ENCODE results near the gene TBC1D32. TPM values are rescaled to one million over a fixed set of nuclear protein-coding genes. Genes with fewer than 3 reads are reported as not detected.
"Not testable (repeated sequence)": the region's sequence is repeated elsewhere in the genome, so short reads cannot be mapped to it uniquely, and the experiment has no call there.

Gene TBC1D32
- total RNA-seq, 1 experiment from 2014 or later = 9.0 TPM

DNA sequence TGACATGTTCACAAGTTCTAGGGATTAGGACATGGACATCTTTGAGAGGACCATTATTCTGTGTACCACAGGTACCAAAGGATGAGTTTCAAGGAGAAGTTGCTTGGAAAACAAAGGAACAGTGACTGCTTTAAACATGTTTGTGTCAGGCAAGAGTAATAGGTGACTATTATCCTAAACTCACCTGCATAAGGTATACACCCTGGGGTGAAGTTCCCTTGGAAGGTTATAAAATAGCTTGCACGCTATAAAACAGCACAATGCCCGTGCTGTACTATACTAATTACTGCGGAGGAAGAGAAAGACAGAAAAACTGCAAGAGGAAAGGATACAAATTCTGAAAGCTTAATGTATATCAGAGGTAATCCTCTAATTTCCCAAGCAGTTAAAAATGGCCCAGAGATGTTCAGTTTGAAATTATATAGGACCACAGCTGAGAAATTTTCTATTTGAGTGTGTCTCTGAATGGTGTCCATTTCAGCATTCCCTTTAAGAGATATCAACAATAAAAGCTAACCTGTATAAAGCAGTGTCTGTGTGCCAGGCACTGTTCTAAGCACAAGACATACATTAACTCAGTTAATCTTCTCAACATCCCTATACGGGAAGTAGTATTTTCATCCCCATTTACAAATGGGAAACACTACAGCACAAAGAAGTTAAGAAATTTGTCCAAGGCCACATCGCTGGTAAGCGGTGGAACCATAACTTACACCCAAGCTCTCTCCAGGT is 19.7 kb downstream of the TBC1D32 start:
- H2BK12ac ChIP-seq (ENCODE audit: insufficient read length, low read depth, low read length) = no peak overlapping the region
- H3K23ac ChIP-seq (ENCODE audit: insufficient read length, low read depth, low read length) = no peak overlapping the region
- no peak overlapping the region for H2BK5ac ChIP-seq (ENCODE audit: insufficient read length, low read length)
- H3K36me3 Mint-ChIP-seq (ENCODE audit: insufficient read depth in 1 of 3, low read depth in 3 of 3) = peaks cover 3 to 8% (median 7%) of the 10 kb centered on the region in 3 experiments; a peak in 5 of 7 replicates
- no peak overlapping the region for H4K8ac ChIP-seq (replicated peaks; ENCODE audit: insufficient read length, low read depth, low read length)
- no peak overlapping the region for H3K27ac Mint-ChIP-seq
- DNase-seq = no peak
- H2AK5ac ChIP-seq (ENCODE audit: insufficient read length, low read length) = no peak overlapping the region
- no peaks in the 10 kb centered on the region for H4K20me1 ChIP-seq (ENCODE audit: control insufficient read depth, insufficient read depth, insufficient read length)
- no peak overlapping the region for H3K56ac ChIP-seq (ENCODE audit: insufficient read length, low read depth, low read length)
- H3K4me1 Mint-ChIP-seq = no peaks in the 10 kb centered on the region
- no peak overlapping the region for H3K27ac ChIP-seq (ENCODE audit: insufficient read length, low read depth, low read length)
- H3K79me1 ChIP-seq (ENCODE audit: insufficient read depth, low read depth, low read length, poor library complexity, severe bottlenecking) = no peaks in the 10 kb centered on the region
- H3K9me3 ChIP-seq (ENCODE audit: control insufficient read depth, low read depth, low read length) = no peaks in the 10 kb centered on the region
- no peak overlapping the region for H4K91ac ChIP-seq (ENCODE audit: insufficient read length, low read depth, low read length)
- peaks cover 3 to 4% of the 10 kb centered on the region in 2 experiments; a peak in 3 of 5 replicates for H3K9me3 Mint-ChIP-seq
- no peak overlapping the region for H3K4me2 ChIP-seq (ENCODE audit: insufficient read depth, insufficient read length, low read length)
- no peaks in the 10 kb centered on the region for H3K4me1 ChIP-seq (ENCODE audit: insufficient read depth, low read length)
- no CpG with 5 or more reads among the region's 6 CpGs for WGBS (ENCODE audit: extremely low coverage, insufficient read length, low lambda C conversion rate)
- H3T11ph ChIP-seq (ENCODE audit: low read length) = no peak overlapping the region
- no peak overlapping the region for H2BK15ac ChIP-seq (ENCODE audit: low read depth, low read length)
- no peak for TF ChIP-seq CTCF (conservative IDR thresholded peaks at IDR 0.05)
- H3K14ac ChIP-seq (ENCODE audit: insufficient read depth, low read length) = no peak overlapping the region
- H4K5ac ChIP-seq (ENCODE audit: insufficient read length, low read depth, low read length) = peak overlapping the region; percentile 41
- no peak overlapping the region for H2AFZ ChIP-seq (ENCODE audit: low read length)
- H3K9ac ChIP-seq (ENCODE audit: extremely low read depth, insufficient read length, low read length) = no peak overlapping the region
- H3K4ac ChIP-seq (ENCODE audit: low read depth, low read length) = no peak overlapping the region
- no peaks in the 10 kb centered on the region for H3K27me3 Mint-ChIP-seq (ENCODE audit: low read depth)
- H3K18ac ChIP-seq (ENCODE audit: insufficient read length, low read depth, low read length) = no peak overlapping the region
- H3K23me2 ChIP-seq (ENCODE audit: insufficient read length, low read depth, low read length, poor library complexity, severe bottlenecking) = no peaks in the 10 kb centered on the region
- H2BK120ac ChIP-seq (ENCODE audit: low read depth, low read length, poor library complexity, severe bottlenecking) = no peak overlapping the region
- H2BK20ac ChIP-seq (ENCODE audit: low read depth, low read length, poor library complexity, severe bottlenecking) = no peak overlapping the region
- H3K4me3 Mint-ChIP-seq = no peak overlapping the region
- no peaks in the 10 kb centered on the region for H3K27me3 ChIP-seq (ENCODE audit: insufficient read depth, low read length)
- H3K79me2 ChIP-seq (ENCODE audit: insufficient read depth, low read length) = no peaks in the 10 kb centered on the region

DNA sequence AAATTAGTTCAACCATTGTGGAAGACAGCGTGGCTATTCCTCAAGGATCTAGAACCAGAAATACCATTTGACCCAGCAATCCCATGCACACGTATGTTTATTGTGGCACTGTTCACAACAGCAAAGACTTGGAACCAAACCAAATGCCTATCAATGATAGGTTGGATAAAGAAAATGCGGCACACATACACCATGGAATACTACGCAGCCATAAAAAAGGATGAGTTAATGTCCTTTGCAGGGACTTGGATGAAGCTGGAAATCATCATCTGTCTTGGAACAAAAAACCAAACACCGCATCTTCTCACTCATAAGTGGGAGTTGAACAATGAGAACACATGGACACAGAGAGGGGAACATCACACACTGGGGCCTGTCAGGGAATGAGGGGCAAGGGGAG is 22.5 kb downstream of the TBC1D32 start:
- not testable (repeated sequence) for H3K23ac ChIP-seq (ENCODE audit: insufficient read length, low read depth, low read length); H3K56ac ChIP-seq (ENCODE audit: insufficient read length, low read depth, low read length); H3K4ac ChIP-seq (ENCODE audit: low read depth, low read length); H4K5ac ChIP-seq (ENCODE audit: insufficient read length, low read depth, low read length); H2BK5ac ChIP-seq (ENCODE audit: insufficient read length, low read length); H3K9me3 ChIP-seq (ENCODE audit: control insufficient read depth, low read depth, low read length); H3K23me2 ChIP-seq (ENCODE audit: insufficient read length, low read depth, low read length, poor library complexity, severe bottlenecking); H3K79me1 ChIP-seq (ENCODE audit: insufficient read depth, low read depth, low read length, poor library complexity, severe bottlenecking); H2AFZ ChIP-seq (ENCODE audit: low read length); H3K9ac ChIP-seq (ENCODE audit: extremely low read depth, insufficient read length, low read length); H3K4me2 ChIP-seq (ENCODE audit: insufficient read depth, insufficient read length, low read length); H3K79me2 ChIP-seq (ENCODE audit: insufficient read depth, low read length); H3K18ac ChIP-seq (ENCODE audit: insufficient read length, low read depth, low read length); H3K4me1 Mint-ChIP-seq; H2AK5ac ChIP-seq (ENCODE audit: insufficient read length, low read length); H3K36me3 Mint-ChIP-seq (ENCODE audit: insufficient read depth in 1 of 3, low read depth in 3 of 3); H2BK120ac ChIP-seq (ENCODE audit: low read depth, low read length, poor library complexity, severe bottlenecking); H3K4me3 Mint-ChIP-seq; H2BK15ac ChIP-seq (ENCODE audit: low read depth, low read length); H3K27ac Mint-ChIP-seq; H3K4me1 ChIP-seq (ENCODE audit: insufficient read depth, low read length); H3K27ac ChIP-seq (ENCODE audit: insufficient read length, low read depth, low read length); DNase-seq; H3T11ph ChIP-seq (ENCODE audit: low read length); H2BK12ac ChIP-seq (ENCODE audit: insufficient read length, low read depth, low read length); H3K27me3 ChIP-seq (ENCODE audit: insufficient read depth, low read length); H3K9me3 Mint-ChIP-seq; H3K27me3 Mint-ChIP-seq (ENCODE audit: low read depth); H4K8ac ChIP-seq (replicated peaks; ENCODE audit: insufficient read length, low read depth, low read length); H4K91ac ChIP-seq (ENCODE audit: insufficient read length, low read depth, low read length); H4K20me1 ChIP-seq (ENCODE audit: control insufficient read depth, insufficient read depth, insufficient read length); H3K14ac ChIP-seq (ENCODE audit: insufficient read depth, low read length); H2BK20ac ChIP-seq (ENCODE audit: low read depth, low read length, poor library complexity, severe bottlenecking)
- WGBS (ENCODE audit: extremely low coverage, insufficient read length, low lambda C conversion rate) = no CpG with 5 or more reads among the region's 5 CpGs
